Measurements from ENCODE around the gene FKBP5. TPM values are rescaled to one million over a fixed set of nuclear protein-coding genes. Genes with fewer than 3 reads are reported as not detected.
A peak's percentile ranks its signal among the peaks of the same experiment; 100 is the strongest.

The FKBP5 gene
- total RNA-seq, 2 experiments from 2014 or later: 42.5 to 79.1 TPM

- BruUV-seq (replicated peaks): no TSS peak
- Histone ChIP-seq H2AFZ (ENCODE audit: low read length) (no peak overlapping the region; the same call in 1 of the 2 replicates), H3K9me2 (ENCODE audit: insufficient read depth, low read length) (no peaks in the 10 kb centered on the region), H3K9me3 (ENCODE audit: low read length) (no peaks in the 10 kb centered on the region), H3K4me2 (ENCODE audit: low read length) (peak overlapping the region; percentile 71), H3K4me1 (ENCODE audit: insufficient read depth, low read length, poor library complexity, severe bottlenecking) (peaks cover 57% of the 10 kb centered on the region), H3K27ac (ENCODE audit: low read depth, low read length, poor library complexity, severe bottlenecking) (peak overlapping the region; percentile 51), H4K20me1 (ENCODE audit: insufficient read depth, low read length) (peaks cover 20% of the 10 kb centered on the region; the same call in 1 of the 2 replicates), H3K36me3 (ENCODE audit: insufficient read depth, low read length) (peaks cover 8% of the 10 kb centered on the region), H3K4me3 (ENCODE audit: low read depth, low read length, poor library complexity, severe bottlenecking) (peak overlapping the region; percentile 48), H3K79me2 (ENCODE audit: insufficient read depth, low read depth, low read length) (peaks cover 70% of the 10 kb centered on the region)
- TF ChIP-seq CTCF (conservative IDR thresholded peaks at IDR 0.05; ENCODE audit: low read length) (no peak), EZH2phosphoT487 (IDR thresholded peaks at IDR 0.05; ENCODE audit: borderline replicate concordance, low read depth, low read length) (no peak)
- ChIA-PET POLR2A (interaction anchor here (0.5 to 2.8 kb wide), 6 partner anchors 17 to 71 kb away, joined by 3 to 11 read pairs (median 4); no protein-coding TSS in a partner anchor), CTCF (ENCODE audit: unreplicated experiment) (interaction anchor here (0.6 kb wide), 1 partner anchor 262 kb away, joined by 3 read pairs; no protein-coding TSS in a partner anchor)
- intact Hi-C loops (cut with micrococcal nuclease; ENCODE audit: unreplicated experiment): no loop called here
- peak; percentile 67 for DNase-seq (ENCODE audit: low spot score)
Measured at GRCh38 chr6:35663447-35664235, 25.1 kb downstream of the FKBP5 start.

GRCh38 chr6:35662999-35663398 is 25.7 kb downstream of the FKBP5 start:
- Histone ChIP-seq H3K9me3 (ENCODE audit: low read length) (no peaks in the 10 kb centered on the region), H3K79me2 (ENCODE audit: insufficient read depth, low read depth, low read length) (peaks cover 69% of the 10 kb centered on the region), H3K27ac (ENCODE audit: low read depth, low read length, poor library complexity, severe bottlenecking) (peak overlapping the region; percentile 51), H3K4me3 (ENCODE audit: low read depth, low read length, poor library complexity, severe bottlenecking) (peak overlapping the region; percentile 48), H3K36me3 (ENCODE audit: insufficient read depth, low read length) (peaks cover 8% of the 10 kb centered on the region), H3K4me1 (ENCODE audit: insufficient read depth, low read length, poor library complexity, severe bottlenecking) (peaks cover 51% of the 10 kb centered on the region), H3K4me2 (ENCODE audit: low read length) (peak overlapping the region; percentile 71), H2AFZ (ENCODE audit: low read length) (no peak overlapping the region), H4K20me1 (ENCODE audit: insufficient read depth, low read length) (peaks cover 20% of the 10 kb centered on the region; the same call in 1 of the 2 replicates), H3K9me2 (ENCODE audit: insufficient read depth, low read length) (no peaks in the 10 kb centered on the region)
- ChIA-PET POLR2A (interaction anchor here (1.0 to 2.8 kb wide), 4 partner anchors 17 to 23 kb away, joined by 3 to 11 read pairs (median 4); no protein-coding TSS in a partner anchor), CTCF (ENCODE audit: unreplicated experiment) (no interaction called here)
- intact Hi-C loops (cut with micrococcal nuclease; ENCODE audit: unreplicated experiment): no loop called here
- DNase-seq (ENCODE audit: low spot score): no peak
- no peak for TF ChIP-seq EZH2phosphoT487 (IDR thresholded peaks at IDR 0.05; ENCODE audit: borderline replicate concordance, low read depth, low read length)
- no peak for TF ChIP-seq CTCF (conservative IDR thresholded peaks at IDR 0.05; ENCODE audit: low read length)
- BruUV-seq (replicated peaks): no TSS peak

- Histone ChIP-seq H3K4me1 (ENCODE audit: insufficient read depth, low read length, poor library complexity, severe bottlenecking) (no peaks in the 10 kb centered on the region), H3K4me3 (ENCODE audit: low read depth, low read length, poor library complexity, severe bottlenecking) (no peak overlapping the region), H3K27ac (ENCODE audit: low read depth, low read length, poor library complexity, severe bottlenecking) (no peak overlapping the region), H3K79me2 (ENCODE audit: insufficient read depth, low read depth, low read length) (peaks cover 73% of the 10 kb centered on the region), H3K4me2 (ENCODE audit: low read length) (no peak overlapping the region), H2AFZ (ENCODE audit: low read length) (no peak overlapping the region), H3K36me3 (ENCODE audit: insufficient read depth, low read length) (peaks cover 57% of the 10 kb centered on the region), H3K9me3 (ENCODE audit: low read length) (0 out of 2 replicates have a peak, but pooled peaks cover 15% of the 10 kb centered on the region), H4K20me1 (ENCODE audit: insufficient read depth, low read length) (no peaks in the 10 kb centered on the region), H3K9me2 (ENCODE audit: insufficient read depth, low read length) (no peaks in the 10 kb centered on the region)
- no peak for TF ChIP-seq CTCF (conservative IDR thresholded peaks at IDR 0.05; ENCODE audit: low read length)
- TF ChIP-seq EZH2phosphoT487 (IDR thresholded peaks at IDR 0.05; ENCODE audit: borderline replicate concordance, low read depth, low read length): no peak
- ChIA-PET POLR2A (interaction anchor here (0.5 to 1.8 kb wide), 4 partner anchors 9 to 49 kb away, joined by 3 to 7 read pairs (median 5); no protein-coding TSS in a partner anchor), CTCF (ENCODE audit: unreplicated experiment) (no interaction called here)
- DNase-seq (ENCODE audit: low spot score): no peak
- no TSS peak for BruUV-seq (replicated peaks)
- intact Hi-C loops (cut with micrococcal nuclease; ENCODE audit: unreplicated experiment): no loop called here
Measured at GRCh38 chr6:35654883-35655282, 33.8 kb downstream of the FKBP5 start.
